ENCODE measurements around the gene MRGPRF. TPM values are rescaled to one million over a fixed set of nuclear protein-coding genes. Genes with fewer than 3 reads are reported as not detected.

The MRGPRF gene
- total RNA-seq, 4 donors from 2014 or later, result 1.8 to 6.7 (median 4.7) TPM

- intact Hi-C loops (cut with DNase I; ENCODE audit: low total_unique reads) (no loop called here), in situ Hi-C loops (cut with MboI; ENCODE audit: low sequenced_read_pairs in 4 of 4) (no loop called here)
- peaks cover 8 to 16% (median 11%) of the 10 kb centered on the region in 3 donors for H3K27me3 ChIP-seq
- no peaks in the 10 kb centered on the region for H3K36me3 ChIP-seq
- DNase-seq, result no peak
- H3K9me3 ChIP-seq, result no peaks in the 10 kb centered on the region
- no peak for ATAC-seq
- H3K4me1 ChIP-seq, result no peaks in the 10 kb centered on the region
- H3K4me3 ChIP-seq, result no peak overlapping the region
- no peak for TF ChIP-seq CTCF (IDR thresholded peaks at IDR 0.05 in 4 of 5, conservative IDR thresholded peaks at IDR 0.05 in 1 of 5)
- no peak for TF ChIP-seq POLR2A (IDR thresholded peaks at IDR 0.05)
- no peak overlapping the region for H3K27ac ChIP-seq
These were observed 26.5 kb upstream of the MRGPRF start for GRCh38 chr11:69039501-69039900.

GRCh38 chr11:69037544-69037943 is 24.5 kb upstream of the MRGPRF start:
- Histone ChIP-seq H3K4me1 (no peaks in the 10 kb centered on the region), H3K27me3 (peaks cover 8 to 16% (median 11%) of the 10 kb centered on the region in 3 donors), H3K9me3 (no peaks in the 10 kb centered on the region), H3K4me3 (no peak overlapping the region), H3K27ac (no peak overlapping the region), H3K36me3 (no peaks in the 10 kb centered on the region)
- in situ Hi-C loops (cut with MboI; ENCODE audit: low sequenced_read_pairs in 4 of 4), result no loop called here
- DNase-seq (no peak), ATAC-seq (no peak)
- intact Hi-C loops (cut with DNase I; ENCODE audit: low total_unique reads), result no loop called here
- no peak for TF ChIP-seq POLR2A (IDR thresholded peaks at IDR 0.05)
- TF ChIP-seq CTCF (IDR thresholded peaks at IDR 0.05 in 4 of 5, conservative IDR thresholded peaks at IDR 0.05 in 1 of 5), result no peak

GRCh38 chr11:69037074-69037473 is 24.0 kb upstream of the MRGPRF start:
- ATAC-seq (no peak), DNase-seq (no peak)
- Histone ChIP-seq H3K27me3 (peaks cover 8 to 16% (median 11%) of the 10 kb centered on the region in 3 donors), H3K4me3 (no peak overlapping the region), H3K36me3 (no peaks in the 10 kb centered on the region), H3K27ac (no peak overlapping the region), H3K9me3 (no peaks in the 10 kb centered on the region), H3K4me1 (no peaks in the 10 kb centered on the region)
- in situ Hi-C loops (cut with MboI; ENCODE audit: low sequenced_read_pairs in 4 of 4), result no loop called here
- no peak for TF ChIP-seq POLR2A (IDR thresholded peaks at IDR 0.05)
- no peak for TF ChIP-seq CTCF (IDR thresholded peaks at IDR 0.05 in 4 of 5, conservative IDR thresholded peaks at IDR 0.05 in 1 of 5)
- intact Hi-C loops (cut with DNase I; ENCODE audit: low total_unique reads), result no loop called here

- DNase-seq, result no peak
- no peak for TF ChIP-seq POLR2A (IDR thresholded peaks at IDR 0.05)
- TF ChIP-seq CTCF (IDR thresholded peaks at IDR 0.05 in 4 of 5, conservative IDR thresholded peaks at IDR 0.05 in 1 of 5), result no peak
- intact Hi-C loops (cut with DNase I; ENCODE audit: low total_unique reads), result no loop called here
- H3K36me3 ChIP-seq, result no peaks in the 10 kb centered on the region
- no peaks in the 10 kb centered on the region for H3K4me1 ChIP-seq
- peaks cover 8 to 16% (median 11%) of the 10 kb centered on the region in 3 donors for H3K27me3 ChIP-seq
- in situ Hi-C loops (cut with MboI; ENCODE audit: low sequenced_read_pairs in 4 of 4), result no loop called here
- no peak overlapping the region for H3K4me3 ChIP-seq
- ATAC-seq, result no peak
- H3K27ac ChIP-seq, result peak overlapping the region in 2 of 4 donors; percentile 29
- H3K9me3 ChIP-seq, result no peaks in the 10 kb centered on the region
These were observed 22.9 kb upstream of the MRGPRF start for GRCh38 chr11:69035946-69036340.

All from gastrocnemius medialis (tissue), 4 donors.